GM21528 (cell line): ENCODE data around the gene PARD3B.

Experiments used
- ATAC-seq: cut with Tn5 transposase; IDR thresholded peaks from one replicate; pipeline ENCODE4 v1.9.1; 2021; ENCODE audit warnings: mild to moderate bottlenecking, moderate library complexity; ENCODE audit not compliant: unreplicated experiment, low FRiP score

PARD3B gene

GRCh38 chr2:205644018-205644417 lies 1098.7 kb downstream of the PARD3B start:
- ATAC-seq, result no peak

- peak; percentile 100 for ATAC-seq
Measured at GRCh38 chr2:205646680-205647079, 1101.4 kb downstream of the PARD3B start.

DNA sequence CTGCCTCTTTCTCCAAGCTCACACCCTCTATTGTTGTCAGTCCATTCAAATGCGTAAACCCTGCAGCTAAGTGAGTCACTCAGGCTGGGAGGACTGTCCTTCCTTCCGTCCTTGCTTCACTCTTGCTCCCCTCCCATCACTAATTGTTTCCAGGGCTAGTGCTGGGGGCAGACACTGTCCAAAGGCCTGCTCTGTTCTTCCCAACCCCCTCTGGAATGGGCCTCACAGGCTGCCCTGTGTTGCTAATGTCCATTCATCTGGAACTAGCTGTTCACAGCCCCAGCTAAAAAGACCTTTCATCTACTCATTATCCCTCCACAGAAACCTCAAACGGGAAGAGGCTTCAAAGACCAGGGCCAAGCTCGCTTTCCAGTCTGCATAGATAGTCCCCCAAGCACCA lies 1105.2 kb downstream of the PARD3B start:
- ATAC-seq, result no peak

GRCh38 chr2:205650931-205651330 lies 1105.7 kb downstream of the PARD3B start:
- no peak for ATAC-seq

- no peak for ATAC-seq
Measured at GRCh38 chr2:205651719-205652118, 1106.4 kb downstream of the PARD3B start.

DNA sequence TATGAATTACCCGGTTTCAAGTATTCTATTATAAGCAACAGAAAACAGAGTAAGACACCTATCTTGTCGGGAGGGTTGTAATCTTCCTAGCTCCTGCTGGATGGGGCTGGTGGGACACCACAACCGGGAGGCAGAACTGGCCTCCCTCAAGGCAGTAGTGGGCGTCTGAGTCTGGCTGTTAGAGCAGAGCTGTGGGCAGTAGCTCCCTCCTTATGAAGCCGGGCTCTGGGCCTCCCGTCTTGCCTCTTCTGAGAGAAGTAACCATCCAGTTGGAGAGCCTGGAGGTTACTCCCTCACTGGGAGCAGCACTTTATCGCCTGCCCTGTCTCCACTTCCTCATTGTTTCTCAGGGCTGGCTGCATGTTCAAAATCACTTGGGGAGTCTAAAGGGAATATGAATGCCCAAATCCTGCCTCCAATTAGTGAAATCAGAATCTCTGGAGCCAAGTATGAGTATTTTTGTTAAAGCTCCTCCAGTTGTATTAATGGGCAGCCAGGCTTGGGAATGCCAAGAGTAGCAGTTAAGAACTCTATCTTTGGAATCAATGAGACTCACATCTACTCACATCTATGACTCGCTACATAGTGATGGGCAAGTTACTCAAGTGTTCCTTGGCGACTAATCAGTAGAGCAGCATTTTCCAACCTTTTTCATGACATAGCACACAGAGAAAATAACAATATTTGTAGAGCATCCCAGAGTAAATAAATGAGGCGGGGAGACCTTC lies 1109.8 kb downstream of the PARD3B start:
- ATAC-seq, result no peak

- ATAC-seq, result no peak
Measured at GRCh38 chr2:205655779-205656456, 1110.6 kb downstream of the PARD3B start.

DNA sequence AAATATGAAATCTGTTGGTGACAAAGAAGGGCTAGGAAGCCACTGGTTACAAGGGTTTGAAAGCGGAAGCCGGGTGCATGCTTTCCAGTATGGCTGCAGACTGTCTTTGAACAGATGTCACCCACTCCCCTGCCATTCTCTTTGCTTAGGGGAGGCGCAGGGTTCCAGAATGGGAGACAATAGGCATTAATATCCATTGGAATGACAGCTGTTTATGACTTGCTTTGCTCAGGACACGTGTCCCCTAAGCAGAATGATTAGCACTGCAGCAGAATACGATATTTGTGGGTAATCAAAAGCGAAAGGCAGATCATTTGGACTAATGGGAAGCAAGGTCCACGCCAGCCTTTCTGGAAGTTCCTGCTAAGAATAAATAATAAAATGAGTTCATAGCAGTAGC lies 1111.2 kb downstream of the PARD3B start:
- no peak for ATAC-seq

DNA sequence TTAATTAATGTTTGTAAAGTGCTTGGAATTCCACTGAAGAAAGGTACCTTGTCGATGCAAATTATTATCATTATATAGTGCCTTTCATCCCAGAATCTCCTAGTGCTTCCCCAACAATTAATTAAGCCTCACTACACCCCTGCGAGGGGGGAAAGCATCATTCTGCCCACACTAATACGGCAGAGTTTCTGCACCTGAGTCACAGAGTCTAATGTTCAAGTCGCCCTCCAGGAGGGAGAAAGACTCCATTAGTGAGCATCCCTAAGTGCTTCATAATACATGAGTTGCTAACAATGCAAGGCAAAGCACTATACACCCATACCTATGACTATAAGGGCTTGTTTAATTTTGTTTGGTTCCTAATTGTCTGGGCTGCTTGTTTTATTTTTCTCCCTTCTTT lies 1111.7 kb downstream of the PARD3B start:
- ATAC-seq, result no peak

GRCh38 chr2:205657579-205657978 lies 1112.3 kb downstream of the PARD3B start:
- ATAC-seq, result no peak

GRCh38 chr2:205658068-205658467 lies 1112.8 kb downstream of the PARD3B start:
- no peak for ATAC-seq

DNA sequence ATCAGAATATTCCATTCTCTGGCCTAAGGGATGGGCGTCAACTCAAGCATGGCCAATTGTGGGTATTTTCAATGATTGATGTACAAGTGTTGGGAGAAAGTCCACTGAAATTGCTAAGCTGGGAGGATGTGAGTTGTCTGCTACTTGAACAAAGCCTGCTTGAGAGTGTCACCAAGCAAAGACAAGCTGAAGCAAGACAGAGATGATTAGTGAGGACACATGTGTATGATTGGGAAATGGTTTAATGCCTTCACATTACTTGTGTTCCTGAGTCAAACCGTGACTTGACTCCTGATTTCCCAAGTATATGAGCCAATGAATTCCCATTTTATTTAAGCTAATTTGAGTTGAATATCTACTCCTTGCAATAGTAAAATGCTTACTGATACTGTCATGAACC lies 1113.3 kb downstream of the PARD3B start:
- no peak for ATAC-seq

DNA sequence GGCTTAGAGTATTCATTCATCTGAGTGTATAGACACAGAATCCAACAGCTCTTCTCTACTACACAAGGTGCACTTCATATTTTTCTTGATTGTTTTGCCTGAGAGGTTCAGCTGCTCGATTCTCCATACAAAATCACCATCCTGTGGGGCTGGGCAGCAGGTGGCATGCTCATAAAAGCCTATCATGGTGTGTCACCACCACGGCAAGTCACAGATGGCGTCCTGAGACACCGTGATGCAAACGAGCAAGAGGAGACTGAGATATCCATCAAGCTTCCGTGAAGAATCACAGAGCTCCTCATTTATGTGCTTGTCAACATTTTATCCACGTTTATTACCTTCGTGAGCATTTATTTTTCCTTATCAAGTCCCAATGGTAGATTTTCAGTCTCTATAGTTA lies 1114.6 kb downstream of the PARD3B start:
- ATAC-seq, result no peak

DNA sequence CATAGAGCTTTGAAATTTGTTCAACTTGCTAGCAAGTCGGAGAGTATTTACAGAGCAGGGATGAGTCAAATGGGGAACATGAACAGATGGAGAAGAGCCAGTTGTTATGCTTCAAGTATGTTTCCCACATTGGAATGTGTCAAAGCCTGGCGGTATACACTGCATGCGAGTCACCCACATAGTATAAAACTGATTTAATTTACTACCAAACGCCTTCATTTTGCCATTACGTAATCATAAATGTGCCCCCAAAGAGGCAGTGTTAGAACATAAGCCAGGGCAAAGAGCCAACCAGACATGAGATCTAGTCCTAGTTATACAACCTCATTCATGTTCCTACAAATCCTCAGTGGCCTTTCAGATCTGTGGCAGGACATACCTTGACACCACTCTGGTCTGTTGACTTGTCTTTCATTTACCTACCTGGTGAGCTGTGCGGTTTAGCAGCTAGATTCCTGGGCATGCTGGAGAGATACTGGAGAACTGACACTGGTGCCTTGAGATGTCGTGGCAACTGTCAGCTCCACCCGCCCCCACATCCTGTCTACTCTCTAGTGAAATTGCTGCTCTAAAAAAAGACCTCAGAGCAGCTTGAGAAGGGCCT lies 1115.3 kb downstream of the PARD3B start:
- ATAC-seq, result peak; percentile 74

GRCh38 chr2:205661281-205661680 lies 1116.0 kb downstream of the PARD3B start:
- ATAC-seq, result no peak

GRCh38 chr2:205662206-205662965 lies 1117.1 kb downstream of the PARD3B start:
- ATAC-seq, result no peak

GRCh38 chr2:205665791-205666190 lies 1120.5 kb downstream of the PARD3B start:
- no peak for ATAC-seq
